SK-N-SH (cell line): ENCODE results near the gene CTSA. TPM values are rescaled to one million over a fixed set of nuclear protein-coding genes. Genes with fewer than 3 reads are reported as not detected.

Source experiments
- CTCF ChIA-PET: fragments of 300-600, 350-600 bp; formaldehyde crosslinking; extraction: SDS; loops from one replicate; lab custom pipeline; 2021; lab: Yijun Ruan, JAX
- POLR2A ChIA-PET: fragments of 350-600 bp; sonication (Branson Sonifier 250); formaldehyde crosslinking; extraction: SDS; loops from one replicate; lab custom pipeline; 2020; ENCODE audit warnings: antibody characterized with exemption, inconsistent platforms; lab: Yijun Ruan, JAX
- DNase-seq: peaks from one replicate; pipeline ENCODE4 v3.0.0; 2012
- H2AFZ ChIP-seq: fragments of 200-600 bp; sonication (generic); 2 replicates; pipeline ENCODE4 v1.8.1; 2016; ENCODE audit warnings: antibody characterized with exemption, mild to moderate bottlenecking, low read depth
- H3F3A ChIP-seq: fragments of 200-600 bp; sonication (generic); replicated peaks from 2 replicates; pipeline ENCODE3; 2016; ENCODE audit warnings: antibody characterized with exemption, mild to moderate bottlenecking; ENCODE audit not compliant: insufficient read depth
- H3K27ac ChIP-seq, 2 experiments: fragments of 200-500 bp in 1 of 2; fragments of 200-600 bp in 1 of 2; sonication (Bioruptor generic) in 1 of 2; sonication (generic), shearing (Covaris generic) in 1 of 2; 2 replicates each; pipeline versions ENCODE4 v1.5.1 to v1.6.1; 2014 to 2016; ENCODE audit warnings: low read depth in 2 of 2, inconsistent platforms in 1 of 2, low read length in 1 of 2, mild to moderate bottlenecking in 1 of 2, mixed read lengths in 1 of 2
- H3K27me3 ChIP-seq: fragments of 200-600 bp; sonication (generic), shearing (Covaris generic); 2 replicates; pipeline ENCODE4 v1.6.1; 2016; ENCODE audit warnings: mixed run types; ENCODE audit not compliant: insufficient read depth
- H3K36me3 ChIP-seq, 2 experiments: fragments of 200-500 bp in 1 of 2; fragments of 200-600 bp in 1 of 2; sonication (Bioruptor generic) in 1 of 2; sonication (generic) in 1 of 2; replicated peaks in 1 of 2; 2 replicates each; pipeline versions ENCODE3 to v1.5.1; 2014 to 2016; ENCODE audit warnings: low read length in 1 of 2, mild to moderate bottlenecking in 1 of 2; ENCODE audit not compliant: insufficient read depth in 2 of 2, control insufficient read depth in 1 of 2
- H3K4me1 ChIP-seq, 2 experiments: fragments of 200-500 bp in 1 of 2; fragments of 200-600 bp in 1 of 2; sonication (Bioruptor generic) in 1 of 2; sonication (generic), shearing (Covaris generic) in 1 of 2; 2 replicates each; pipeline versions ENCODE4 v1.5.1 to v1.6.1; 2014 to 2016; ENCODE audit warnings: low read depth in 1 of 2, low read length in 1 of 2, mixed run types in 1 of 2; ENCODE audit not compliant: insufficient read depth in 2 of 2, control insufficient read depth in 1 of 2
- H3K4me2 ChIP-seq: fragments of 200-600 bp; sonication (generic), shearing (Covaris generic); 2 replicates; pipeline ENCODE4 v1.6.1; 2017; ENCODE audit warnings: mixed run types
- H3K4me3 ChIP-seq, 2 experiments: fragments of 200-500 bp in 1 of 2; fragments of 200-600 bp in 1 of 2; sonication (Bioruptor generic) in 1 of 2; sonication (generic), shearing (Covaris generic) in 1 of 2; 2 replicates each; pipeline versions ENCODE4 v1.5.1 to v1.8.1; 2014 to 2016; ENCODE audit warnings: low read depth in 2 of 2, inconsistent platforms in 1 of 2, low read length in 1 of 2, mild to moderate bottlenecking in 1 of 2, mixed read lengths in 1 of 2, moderate library complexity in 1 of 2
- H3K79me2 ChIP-seq: fragments of 200-600 bp; sonication (generic); 2 replicates; pipeline ENCODE4 v1.8.1; 2017; ENCODE audit warnings: mild to moderate bottlenecking; ENCODE audit not compliant: insufficient read depth
- H3K9ac ChIP-seq: fragments of 200-600 bp; sonication (generic); 2 replicates; pipeline ENCODE4 v1.6.1; 2017; ENCODE audit warnings: mixed run types
- H3K9me2 ChIP-seq: fragments of 200-600 bp; sonication (generic); 2 replicates; pipeline ENCODE4 v1.6.1; 2017; ENCODE audit warnings: mixed run types
- H3K9me3 ChIP-seq: fragments of 200-600 bp; sonication (generic); 2 replicates; pipeline ENCODE4 v1.6.1; 2017; ENCODE audit warnings: mixed run types, mild to moderate bottlenecking, moderate library complexity
- H4K20me1 ChIP-seq: fragments of 200-600 bp; sonication (generic); 2 replicates; pipeline ENCODE4 v1.6.1; 2017; ENCODE audit warnings: mild to moderate bottlenecking, mixed run types; ENCODE audit not compliant: insufficient read depth
- CHD2 ChIP-seq: fragments of 150-350 bp; IDR thresholded peaks from 2 replicates; pipeline ENCODE4 v1.6.1; 2018; ENCODE audit warnings: low read length; ENCODE audit not compliant: partially characterized antibody
- EP300 ChIP-seq, 2 experiments: IDR thresholded peaks; 2 replicates each; pipeline versions ENCODE4 v1.4.0 to v1.6.1; 2012; ENCODE audit warnings: borderline replicate concordance in 1 of 2, low read depth in 1 of 2, low read length in 1 of 2
- FOXJ3 ChIP-seq: sonication (generic); formaldehyde crosslinking; IDR thresholded peaks from 2 replicates; pipeline ENCODE4 v1.5.1; 2020; ENCODE audit warnings: mild to moderate bottlenecking, missing genetic modification reagents
- GABPA ChIP-seq: IDR thresholded peaks from 2 replicates; pipeline ENCODE4 v1.4.0; 2012; ENCODE audit warnings: low read depth, mild to moderate bottlenecking
- IRF3 ChIP-seq: fragments of 150-350 bp; IDR thresholded peaks from 2 replicates; pipeline ENCODE4 v1.6.1; 2016; ENCODE audit warnings: mild to moderate bottlenecking, low read depth, low read length
- MAX ChIP-seq: IDR thresholded peaks from 2 replicates; pipeline ENCODE4 v1.4.0; 2012; ENCODE audit warnings: low read depth
- MXI1 ChIP-seq: IDR thresholded peaks from 2 replicates; pipeline ENCODE4 v1.6.1; 2012; ENCODE audit warnings: mild to moderate bottlenecking, low read depth, low read length, improper control_type of control experiment
- POLR2AphosphoS5 ChIP-seq: IDR thresholded peaks from 2 replicates; pipeline ENCODE4 v1.6.1; 2012; ENCODE audit warnings: low read depth, low read length
- REST ChIP-seq: IDR thresholded peaks from 2 replicates; pipeline ENCODE4 v1.6.1; 2012; ENCODE audit warnings: mild to moderate bottlenecking, low read depth, low read length, moderate library complexity
- SIN3A ChIP-seq: IDR thresholded peaks from 2 replicates; pipeline ENCODE4 v1.6.1; 2012; ENCODE audit warnings: low read depth, mild to moderate bottlenecking, low read length, moderate library complexity, borderline replicate concordance
- TAF1 ChIP-seq: IDR thresholded peaks from 2 replicates; pipeline ENCODE4 v1.6.1; 2012; ENCODE audit warnings: low read depth, mild to moderate bottlenecking, low read length, moderate library complexity, borderline replicate concordance
- TEAD4 ChIP-seq: IDR thresholded peaks from 2 replicates; pipeline ENCODE4 v1.4.0; 2012; ENCODE audit warnings: mild to moderate bottlenecking, borderline replicate concordance; ENCODE audit not compliant: insufficient read depth
- USF1 ChIP-seq: IDR thresholded peaks from 2 replicates; pipeline ENCODE4 v1.4.0; 2012; ENCODE audit warnings: low read depth, borderline replicate concordance
- WGBS: methylation state at CpG from one replicate; pipeline ENCODE4 v1.1.6; 2017; ENCODE audit warnings: low lambda C conversion rate; 5-methylcytosine and 5-hydroxymethylcytosine counted together
- polyA plus RNA-seq, 3 experiments: library from polyadenylated mRNA; depleted of rRNA; stranded (reverse); fragments of >200 nt; gene quantifications; 2 replicates each; pipeline ENCODE4 v1.2.3, GENCODE V29; 2012

CTSA gene
- polyA plus RNA-seq, 1 of the 3 experiments (the other 2 are of a cell fraction): 338 TPM

GRCh38 chr20:45908084-45908483 lies 16.9 kb downstream of the CTSA start:
- H3K4me2 ChIP-seq: no peak overlapping the region

More at GRCh38 chr20:45908084-45908483, 16.9 kb downstream of the CTSA start:
- peaks cover 12% of the 10 kb centered on the region for H3F3A ChIP-seq
- TF ChIP-seq TEAD4 (no peak), TAF1 (no peak), POLR2AphosphoS5 (no peak), CHD2 (no peak), GABPA (no peak), MAX (no peak), FOXJ3 (CRISPR knock-in tag) (no peak), MXI1 (no peak), USF1 (no peak), SIN3A (no peak), EP300 (IDR thresholded peaks at IDR 0.05; ENCODE audit: borderline replicate concordance in 1 of 2, low read depth in 1 of 2, low read length in 1 of 2) (no peak), IRF3 (no peak), REST (no peak)
- DNase-seq: no peak
- POLR2A ChIA-PET: interaction anchor here (1.1 to 1.3 kb wide), 2 partner anchors 8 to 11 kb away, joined by 3 to 4 read pairs; no protein-coding TSS in a partner anchor
- H3K9ac ChIP-seq: no peak overlapping the region
- 100% methylated on average over 2 of the region's 2 CpGs for WGBS
- no peak overlapping the region for H3K4me3 ChIP-seq
- H3K79me2 ChIP-seq: peaks cover 10% of the 10 kb centered on the region
- H3K4me1 ChIP-seq: peaks cover 7 to 8% of the 10 kb centered on the region in 2 experiments; a peak in 1 of 4 replicates
- H3K27ac ChIP-seq: no peak overlapping the region
- H3K36me3 ChIP-seq: peaks cover 30% of the 10 kb centered on the region in 2 experiments
- H3K27me3 ChIP-seq: no peaks in the 10 kb centered on the region
- no peak overlapping the region for H2AFZ ChIP-seq
- no peaks in the 10 kb centered on the region; the same call in 1 of the 2 replicates for H4K20me1 ChIP-seq
- no peaks in the 10 kb centered on the region for H3K9me3 ChIP-seq
- H3K9me2 ChIP-seq: no peaks in the 10 kb centered on the region
- CTCF ChIA-PET: interaction anchor here (0.9 to 2.0 kb wide), 2 partner anchors 16 to 18 kb away, joined by 3 to 8 read pairs; no protein-coding TSS in a partner anchor
